Stimulated activated CD4-positive, alpha-beta T cell treated with anti-CD3 and anti-CD28 coated beads, Interleukin-12 subunit alpha, Interleukin-12 subunit beta, amount 100 ng/mL, for 48 hours (primary cell): ENCODE measurements around the gene KIFBP.
A peak's percentile ranks its signal among the peaks of the same experiment; 100 is the strongest.
"Not testable (repeated sequence)": the region's sequence is repeated elsewhere in the genome, so short reads cannot be mapped to it uniquely, and the experiment has no call there.

ENCODE experiments used
- DNase-seq, 3 donors: peaks; one replicate each; pipeline ENCODE4 v3.0.0-alpha.2; 2020; ENCODE audit warnings: low read depth in 2 of 3, low spot score in 1 of 3

The KIFBP gene

DNA sequence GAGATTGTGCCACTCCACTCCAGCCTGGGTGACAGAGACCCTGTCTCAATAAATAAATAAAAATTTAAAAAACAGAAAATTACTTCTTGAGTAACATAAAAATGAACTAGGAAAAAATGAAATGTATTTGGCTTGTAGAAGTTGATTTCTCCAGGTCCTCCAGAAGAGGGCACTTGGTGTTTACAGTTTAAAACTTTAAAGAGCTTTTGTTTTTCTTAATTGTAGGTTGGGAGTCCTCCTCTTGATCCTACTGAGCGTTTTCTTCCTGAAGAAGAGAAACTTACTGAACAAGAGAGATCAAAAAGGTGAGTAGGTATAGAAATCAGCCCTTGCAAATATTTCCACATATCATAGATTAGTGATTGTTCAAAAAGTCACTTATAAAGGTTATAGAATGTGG lies 16.2 kb downstream of the KIFBP start:
- DNase-seq: no peak

GRCh38 chr10:69005704-69006485 lies 17.3 kb downstream of the KIFBP start:
- no peak for DNase-seq

DNA sequence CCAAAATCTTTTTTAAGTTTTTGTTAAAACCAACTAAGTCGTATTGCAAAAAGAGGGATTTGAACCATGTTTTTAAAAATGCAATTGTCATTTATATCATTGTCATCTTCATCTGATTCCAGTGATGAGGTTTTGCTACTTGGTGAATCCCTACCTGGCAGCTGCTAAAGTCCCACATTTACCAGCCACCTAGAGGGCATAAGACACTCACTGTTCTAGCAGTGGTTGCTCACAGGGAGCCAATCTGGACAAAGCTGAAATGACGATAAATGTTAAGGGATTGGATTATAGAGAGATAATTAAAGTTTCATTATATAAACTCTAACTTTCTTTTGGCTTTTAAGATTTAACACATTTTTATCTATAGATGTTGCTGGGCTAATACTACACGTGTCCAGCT lies 18.7 kb downstream of the KIFBP start:
- DNase-seq: no peak

DNA sequence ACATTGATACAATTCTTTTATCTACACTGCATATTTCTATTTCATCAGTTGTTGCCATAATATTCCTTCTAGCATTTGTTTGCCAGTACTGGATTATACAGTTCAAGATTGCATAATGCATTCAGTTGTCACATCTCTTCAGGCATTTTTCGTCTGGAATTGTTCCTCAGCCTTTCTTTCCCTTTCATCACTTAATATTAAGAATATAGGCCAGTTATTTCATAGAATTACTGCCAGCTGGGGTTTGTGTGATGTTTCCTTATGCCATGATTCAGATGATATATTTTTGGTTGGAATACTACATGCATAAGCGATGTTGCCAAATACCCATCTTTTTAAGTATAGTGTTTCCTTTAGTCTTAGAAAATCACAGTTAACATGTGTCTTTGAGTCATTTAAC lies 20.8 kb downstream of the KIFBP start:
- DNase-seq: no peak

GRCh38 chr10:69010151-69010640 lies 21.6 kb downstream of the KIFBP start:
- DNase-seq: no peak

GRCh38 chr10:69012778-69013177 lies 24.2 kb downstream of the KIFBP start:
- DNase-seq: not testable (repeated sequence)

- DNase-seq: no peak
Observed at GRCh38 chr10:69014171-69014570, 25.6 kb downstream of the KIFBP start.

- DNase-seq: no peak
Observed at GRCh38 chr10:69018613-69019012, 30.0 kb downstream of the KIFBP start.

DNA sequence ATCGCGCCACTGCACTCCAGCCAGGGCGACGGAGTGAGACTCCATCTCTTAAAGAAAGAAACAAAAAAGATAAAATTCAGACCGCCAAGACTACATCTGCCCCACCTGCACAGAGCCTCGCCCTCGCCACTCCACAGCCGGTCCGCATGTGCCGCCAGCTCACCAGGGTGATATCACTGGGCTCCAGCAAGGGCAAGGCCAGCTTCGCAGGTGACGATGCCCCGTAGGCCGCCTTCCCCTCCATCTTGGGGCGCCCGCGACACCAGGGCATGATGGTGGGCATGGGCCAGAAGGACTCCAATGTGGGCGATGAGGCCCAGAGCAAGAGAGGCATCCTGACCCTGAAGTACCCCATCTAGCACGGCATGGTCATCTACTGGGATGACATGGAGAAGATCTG lies 34.0 kb downstream of the KIFBP start:
- DNase-seq: no peak

DNA sequence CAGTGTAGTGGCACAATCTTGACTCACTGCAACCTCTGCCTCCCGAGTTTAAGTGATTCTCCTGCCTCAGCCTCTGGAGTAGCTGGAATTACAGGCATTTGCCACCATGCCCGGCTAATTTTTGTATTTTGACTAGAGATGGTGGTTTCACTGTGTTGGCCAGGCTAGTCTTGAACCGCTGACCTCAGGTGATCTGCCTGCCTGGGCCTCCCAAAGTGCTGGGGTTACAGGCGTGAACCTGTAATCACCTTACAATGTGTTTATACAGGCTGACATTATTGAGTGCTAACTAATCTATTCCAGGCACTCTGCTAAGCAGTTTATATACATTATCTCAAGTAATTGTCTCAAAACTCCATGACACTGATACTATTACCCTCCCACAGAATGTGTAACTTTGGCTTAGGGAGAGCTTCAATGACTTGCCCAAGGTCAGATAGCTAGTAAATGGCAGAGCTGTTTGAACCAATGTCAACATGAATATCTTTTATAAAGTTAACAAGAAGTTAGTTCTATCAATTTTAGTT lies 36.8 kb downstream of the KIFBP start:
- no peak for DNase-seq

- DNase-seq: no peak
Observed at GRCh38 chr10:69033256-69033655, 44.7 kb downstream of the KIFBP start.

DNA sequence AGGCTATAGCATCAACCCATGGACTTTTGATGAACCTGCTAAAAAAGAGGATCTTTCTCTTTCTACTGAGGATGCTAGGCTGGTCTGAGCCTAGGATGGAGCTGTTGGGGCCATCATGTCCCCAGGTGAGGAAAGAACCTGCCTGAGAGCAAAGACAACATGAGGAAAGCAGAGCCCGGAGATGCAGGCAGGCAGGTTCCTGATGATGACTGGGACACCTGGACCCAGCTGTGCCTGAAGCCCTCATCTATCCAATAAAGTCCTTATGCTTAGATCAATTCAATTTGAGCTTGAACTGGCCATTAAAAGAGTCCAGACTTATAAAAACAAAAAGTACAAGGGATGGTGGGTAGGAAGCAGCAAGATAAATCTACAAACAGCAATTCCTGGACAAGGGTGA lies 48.9 kb downstream of the KIFBP start:
- DNase-seq: no peak

- not testable (repeated sequence) for DNase-seq
Observed at GRCh38 chr10:69040904-69041303, 52.3 kb downstream of the KIFBP start.

- no peak for DNase-seq
Observed at GRCh38 chr10:69042417-69042816, 53.8 kb downstream of the KIFBP start.

DNA sequence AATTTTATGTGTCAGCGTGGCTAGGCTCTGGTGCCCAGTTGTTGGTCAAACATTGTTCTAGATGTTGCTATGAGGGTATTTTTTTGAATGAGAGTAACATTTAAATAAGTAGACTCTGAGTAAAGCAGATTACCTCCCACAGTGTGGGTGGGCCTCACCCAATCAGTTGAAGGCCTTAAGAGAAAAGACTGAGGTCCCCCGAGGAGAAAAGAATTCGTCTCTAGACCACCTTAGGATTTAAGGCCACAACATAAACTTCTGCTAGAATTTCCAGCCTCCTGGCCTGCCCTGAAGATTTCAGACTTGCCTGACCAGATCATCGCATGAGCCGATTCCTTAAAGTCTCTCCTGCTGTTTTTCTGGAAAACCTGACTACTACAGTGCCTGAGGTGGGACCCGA lies 54.2 kb downstream of the KIFBP start:
- DNase-seq: no peak

GRCh38 chr10:69043931-69044531 lies 55.4 kb downstream of the KIFBP start:
- DNase-seq: no peak

GRCh38 chr10:69044546-69044945 lies 55.9 kb downstream of the KIFBP start:
- DNase-seq: no peak

DNA sequence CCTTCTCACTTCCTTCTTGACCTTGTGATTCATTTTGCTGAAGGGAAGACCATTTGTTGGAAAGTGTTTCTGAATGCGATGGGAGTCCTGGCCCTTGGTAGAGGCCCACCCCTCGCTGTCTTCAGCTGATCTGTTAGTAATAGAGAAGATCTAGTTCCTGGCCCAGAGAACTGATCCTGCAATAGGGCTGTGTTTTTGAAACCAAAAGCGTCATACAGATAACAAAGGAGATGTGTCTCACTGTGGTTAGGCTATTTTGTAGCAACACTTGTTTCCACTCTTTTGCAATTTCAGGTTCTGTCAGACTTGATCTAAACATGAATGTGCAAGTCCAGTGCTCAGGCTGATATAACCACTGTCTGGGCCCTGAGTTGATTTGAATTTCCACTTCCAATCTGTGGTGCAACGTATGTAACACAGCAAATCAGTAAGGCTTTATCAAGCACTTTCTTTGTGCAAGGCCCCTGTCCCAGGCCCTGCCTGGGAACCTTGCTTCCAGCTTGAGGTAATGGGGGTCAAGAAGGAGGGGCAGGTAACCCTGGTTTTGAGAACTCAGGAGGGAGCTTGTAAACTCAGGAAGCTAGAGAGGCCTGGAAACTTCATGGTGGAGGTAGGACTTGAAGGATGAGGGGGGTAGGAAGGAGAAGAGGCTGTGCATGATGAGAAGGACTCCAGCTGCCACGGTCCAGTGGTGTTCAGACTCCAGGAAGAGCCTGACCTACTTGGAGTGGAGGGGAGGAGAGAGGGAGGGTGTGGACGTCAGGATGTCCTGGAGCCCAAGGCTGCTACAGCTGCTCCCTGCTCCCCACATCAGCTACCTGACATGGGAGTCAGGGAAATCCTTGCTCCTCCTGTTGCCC lies 57.1 kb downstream of the KIFBP start:
- DNase-seq: no peak

DNA sequence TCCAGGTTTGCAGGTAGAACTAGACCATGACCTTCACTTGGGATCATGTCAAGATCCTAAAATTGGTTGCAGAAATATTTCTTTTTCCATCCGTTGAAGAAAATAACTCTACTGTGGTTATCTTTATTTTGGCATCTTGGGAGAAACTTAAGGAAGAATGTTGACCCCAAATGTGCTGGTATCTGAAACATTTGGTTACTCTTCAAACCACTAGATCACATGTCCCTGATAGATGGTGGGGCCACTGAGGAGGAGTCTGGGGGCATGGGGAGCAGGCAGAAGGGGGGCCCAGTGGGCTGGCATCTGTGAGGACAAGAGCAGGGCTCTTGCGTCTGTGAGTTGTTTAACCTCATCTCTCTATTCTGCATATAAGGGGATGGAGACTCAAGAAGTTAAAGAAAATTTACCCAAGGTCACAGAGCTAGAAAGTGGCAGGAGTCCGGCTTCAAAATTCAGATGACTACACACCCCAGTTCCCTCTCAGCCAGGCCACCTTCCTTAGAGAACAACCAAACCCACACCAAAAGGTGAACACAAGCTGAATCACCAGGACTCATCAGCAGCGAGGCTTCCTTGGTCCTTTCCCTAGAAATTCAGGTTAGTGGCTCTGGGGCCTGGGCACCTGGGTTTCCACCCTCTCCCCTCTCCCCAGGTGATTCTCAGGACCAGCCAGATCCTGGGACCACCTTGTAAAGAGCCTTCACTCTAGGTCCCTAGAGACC lies 58.7 kb downstream of the KIFBP start:
- no peak for DNase-seq

DNA sequence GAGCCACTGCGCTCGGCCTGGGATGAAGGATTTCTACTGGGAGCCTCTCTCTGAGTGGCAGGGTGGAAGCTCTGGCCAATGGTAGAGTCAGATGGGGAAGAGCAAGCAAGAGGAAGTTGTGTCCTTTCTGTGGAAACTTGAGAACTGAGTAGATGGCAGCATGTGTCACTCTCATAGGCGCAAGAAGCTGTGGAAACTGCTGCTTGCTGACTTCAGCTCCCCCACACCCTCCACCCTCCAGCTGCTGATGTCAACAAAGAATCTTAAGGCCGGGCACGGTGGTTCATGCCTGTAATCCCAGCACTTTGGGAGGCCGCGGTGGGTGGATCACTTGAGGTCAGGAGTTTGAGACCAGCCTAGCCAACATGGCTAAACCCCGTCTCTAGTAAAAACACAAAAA lies 59.5 kb downstream of the KIFBP start:
- DNase-seq: peak in 1 of 3 donors; percentile 39

DNA sequence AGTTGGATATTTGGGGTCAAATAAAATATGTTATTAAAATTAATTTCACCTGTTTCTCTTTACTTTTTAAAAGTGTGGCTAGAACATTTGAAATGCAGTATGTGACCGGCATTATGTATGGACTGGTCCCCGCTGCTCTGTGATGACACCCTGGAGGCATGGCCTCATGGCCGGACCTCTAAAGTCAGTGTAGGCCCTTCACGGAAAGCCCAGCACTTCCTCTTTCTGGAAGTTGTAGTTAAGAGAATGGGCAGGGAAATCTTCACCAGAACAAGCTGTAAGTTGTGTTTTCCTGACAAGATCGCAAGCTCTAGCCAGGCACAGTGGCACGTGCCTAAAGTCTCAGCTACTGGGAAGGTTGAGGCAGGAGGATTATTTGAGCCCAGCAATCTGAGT lies 61.0 kb downstream of the KIFBP start:
- no peak for DNase-seq
